ENCODE measurements around the gene AHCYL2. TPM values are rescaled to one million over a fixed set of nuclear protein-coding genes. Genes with fewer than 3 reads are reported as not detected.
"Not testable (repeated sequence)": the region's sequence is repeated elsewhere in the genome, so short reads cannot be mapped to it uniquely, and the experiment has no call there.

AHCYL2 gene
- total and polyA plus RNA-seq, 7 donors, result 4.4 to 39.2 (median 24.8) TPM

- H3K4me3 ChIP-seq; DNase-seq; H3K27ac ChIP-seq; intact Hi-C loops (cut with DNase I); H3K27me3 ChIP-seq (ENCODE audit: insufficient read depth in 3 of 3, low read length in 2 of 3); H3K9me3 ChIP-seq; H3K4me1 ChIP-seq; ATAC-seq: not testable (repeated sequence)
- WGBS, 3 donors, result 88 to 95% (median 94%) methylated on average over 2 of the region's 2 CpGs
- H3K36me3 ChIP-seq (ENCODE audit: insufficient read depth in 1 of 2, low read depth in 1 of 2), result peaks cover 8 to 86% of the 10 kb centered on the region in 2 donors
Observed at GRCh38 chr7:129448608-129449007, 223.8 kb downstream of the AHCYL2 start.

GRCh38 chr7:129450295-129450694 is 225.5 kb downstream of the AHCYL2 start:
- DNase-seq (no peak), ATAC-seq (no peak)
- no peaks in the 10 kb centered on the region for H3K4me1 ChIP-seq
- H3K9me3 ChIP-seq, result no peaks in the 10 kb centered on the region
- no peak overlapping the region for H3K4me3 ChIP-seq
- no peak overlapping the region for H3K27ac ChIP-seq
- H3K36me3 ChIP-seq (ENCODE audit: insufficient read depth in 1 of 2, low read depth in 1 of 2), result peaks cover 9 to 94% of the 10 kb centered on the region in 2 donors
- TF ChIP-seq, protein P1, sequence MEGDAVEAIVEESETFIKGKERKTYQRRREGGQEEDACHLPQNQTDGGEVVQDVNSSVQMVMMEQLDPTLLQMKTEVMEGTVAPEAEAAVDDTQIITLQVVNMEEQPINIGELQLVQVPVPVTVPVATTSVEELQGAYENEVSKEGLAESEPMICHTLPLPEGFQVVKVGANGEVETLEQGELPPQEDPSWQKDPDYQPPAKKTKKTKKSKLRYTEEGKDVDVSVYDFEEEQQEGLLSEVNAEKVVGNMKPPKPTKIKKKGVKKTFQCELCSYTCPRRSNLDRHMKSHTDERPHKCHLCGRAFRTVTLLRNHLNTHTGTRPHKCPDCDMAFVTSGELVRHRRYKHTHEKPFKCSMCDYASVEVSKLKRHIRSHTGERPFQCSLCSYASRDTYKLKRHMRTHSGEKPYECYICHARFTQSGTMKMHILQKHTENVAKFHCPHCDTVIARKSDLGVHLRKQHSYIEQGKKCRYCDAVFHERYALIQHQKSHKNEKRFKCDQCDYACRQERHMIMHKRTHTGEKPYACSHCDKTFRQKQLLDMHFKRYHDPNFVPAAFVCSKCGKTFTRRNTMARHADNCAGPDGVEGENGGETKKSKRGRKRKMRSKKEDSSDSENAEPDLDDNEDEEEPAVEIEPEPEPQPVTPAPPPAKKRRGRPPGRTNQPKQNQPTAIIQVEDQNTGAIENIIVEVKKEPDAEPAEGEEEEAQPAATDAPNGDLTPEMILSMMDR (IDR thresholded peaks at IDR 0.05), result no peak
- intact Hi-C loops (cut with DNase I), result no loop called here
- H3K27me3 ChIP-seq (ENCODE audit: insufficient read depth in 3 of 3, low read length in 2 of 3), result no peaks in the 10 kb centered on the region

GRCh38 chr7:129452589-129453231 is 227.9 kb downstream of the AHCYL2 start:
- DNase-seq, result no peak
- H3K36me3 ChIP-seq (ENCODE audit: insufficient read depth in 1 of 2, low read depth in 1 of 2), result peaks cover 13 to 97% of the 10 kb centered on the region in 2 donors
- H3K27me3 ChIP-seq (ENCODE audit: insufficient read depth in 3 of 3, low read length in 2 of 3), result no peaks in the 10 kb centered on the region
- TF ChIP-seq, protein P1 (IDR thresholded peaks at IDR 0.05), result no peak
- H3K9me3 ChIP-seq, result no peaks in the 10 kb centered on the region
- no peaks in the 10 kb centered on the region for H3K4me1 ChIP-seq
- no peak overlapping the region for H3K4me3 ChIP-seq
- 93 to 98% (median 94%) methylated on average over 2 of the region's 2 CpGs for WGBS, 3 donors
- ATAC-seq, result no peak
- no peak overlapping the region for H3K27ac ChIP-seq
- intact Hi-C loops (cut with DNase I), result no loop called here

DNA sequence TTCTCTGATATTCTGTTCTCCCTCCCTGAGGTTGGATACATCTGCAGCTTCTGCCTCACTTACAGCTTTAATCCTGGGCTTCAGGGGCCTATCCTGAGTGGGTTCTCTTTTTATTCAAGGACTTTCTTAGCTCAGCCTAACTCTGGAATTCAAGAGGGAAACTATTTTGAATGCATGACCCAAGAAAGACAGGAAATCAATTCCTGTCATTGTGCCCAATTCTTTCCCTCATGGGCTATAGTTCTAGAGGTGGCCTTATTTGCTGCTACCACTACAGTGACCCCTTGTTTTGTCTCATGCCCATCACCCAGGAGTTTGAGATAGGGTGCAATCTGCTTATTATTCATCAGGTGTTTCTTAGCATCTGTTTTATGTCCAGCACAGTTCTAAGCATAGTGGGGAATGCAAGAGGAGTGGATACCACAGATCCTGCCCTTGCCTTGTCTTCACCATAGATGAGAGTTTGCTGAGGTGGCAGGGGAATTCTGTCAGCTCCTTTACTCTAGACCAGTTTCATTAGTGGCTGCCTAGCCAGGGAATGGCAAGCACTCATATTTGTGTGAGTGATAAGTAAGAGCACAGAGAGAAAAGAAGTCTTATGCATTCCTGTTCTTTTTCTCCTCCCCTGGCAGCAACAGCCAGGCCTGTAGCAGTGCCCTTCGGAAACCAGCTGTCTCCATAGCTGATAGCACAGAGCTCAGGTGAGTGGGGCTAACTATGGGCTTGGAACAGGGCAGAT is 228.8 kb downstream of the AHCYL2 start:
- peaks cover 19 to 97% of the 10 kb centered on the region in 2 donors for H3K36me3 ChIP-seq (ENCODE audit: insufficient read depth in 1 of 2, low read depth in 1 of 2)
- 92 to 100% (median 94%) methylated on average over 1 of the region's 1 CpG for WGBS, 3 donors
- no peak overlapping the region for H3K27ac ChIP-seq
- intact Hi-C loops (cut with DNase I), result no loop called here
- TF ChIP-seq, protein P1 (IDR thresholded peaks at IDR 0.05), result no peak
- no peaks in the 10 kb centered on the region for H3K9me3 ChIP-seq
- no peaks in the 10 kb centered on the region for H3K27me3 ChIP-seq (ENCODE audit: insufficient read depth in 3 of 3, low read length in 2 of 3)
- H3K4me3 ChIP-seq, result no peak overlapping the region
- no peaks in the 10 kb centered on the region for H3K4me1 ChIP-seq
- DNase-seq (no peak), ATAC-seq (no peak)

GRCh38 chr7:129454249-129454551 is 229.4 kb downstream of the AHCYL2 start:
- no peaks in the 10 kb centered on the region for H3K27me3 ChIP-seq (ENCODE audit: insufficient read depth in 3 of 3, low read length in 2 of 3)
- ATAC-seq, result no peak
- no peaks in the 10 kb centered on the region for H3K4me1 ChIP-seq
- intact Hi-C loops (cut with DNase I), result no loop called here
- DNase-seq, result no peak
- H3K27ac ChIP-seq, result no peak overlapping the region
- H3K36me3 ChIP-seq (ENCODE audit: insufficient read depth in 1 of 2, low read depth in 1 of 2), result peaks cover 23 to 97% of the 10 kb centered on the region in 2 donors
- 93 to 97% (median 94%) methylated on average over 4 of the region's 4 CpGs for WGBS, 3 donors
- TF ChIP-seq, protein P1 (IDR thresholded peaks at IDR 0.05), result no peak
- H3K4me3 ChIP-seq, result no peak overlapping the region
- no peaks in the 10 kb centered on the region for H3K9me3 ChIP-seq
